Activated T-helper 1 cell treated with Interleukin-2 at 50 U/mL for 16 hours (primary cell): ENCODE results near the gene OPCML.

Experiments
- DNase-seq: peaks from one replicate; pipeline ENCODE4 v3.0.0-alpha.2; 2020; ENCODE audit warnings: low read depth

OPCML gene

DNA sequence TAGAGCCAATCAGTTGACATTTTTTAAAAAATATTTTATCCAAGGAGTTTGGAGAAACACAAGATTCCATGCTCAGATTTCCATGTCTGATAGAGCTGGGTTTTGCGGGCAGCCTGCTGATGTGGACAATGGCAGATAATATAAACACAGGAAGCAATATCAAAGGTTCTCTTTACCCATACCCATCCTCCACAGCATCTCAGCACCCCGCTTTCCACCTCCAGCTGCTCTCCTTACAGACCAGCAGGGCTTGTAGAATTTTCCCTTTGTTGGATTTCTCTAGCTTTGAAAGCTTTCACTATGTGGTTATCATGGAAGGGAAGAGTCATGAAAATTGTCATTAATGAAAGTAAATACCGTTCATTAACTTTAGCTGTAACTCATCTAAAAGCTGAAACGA, 746.4 kb downstream of the OPCML start:
- DNase-seq: no peak

DNA sequence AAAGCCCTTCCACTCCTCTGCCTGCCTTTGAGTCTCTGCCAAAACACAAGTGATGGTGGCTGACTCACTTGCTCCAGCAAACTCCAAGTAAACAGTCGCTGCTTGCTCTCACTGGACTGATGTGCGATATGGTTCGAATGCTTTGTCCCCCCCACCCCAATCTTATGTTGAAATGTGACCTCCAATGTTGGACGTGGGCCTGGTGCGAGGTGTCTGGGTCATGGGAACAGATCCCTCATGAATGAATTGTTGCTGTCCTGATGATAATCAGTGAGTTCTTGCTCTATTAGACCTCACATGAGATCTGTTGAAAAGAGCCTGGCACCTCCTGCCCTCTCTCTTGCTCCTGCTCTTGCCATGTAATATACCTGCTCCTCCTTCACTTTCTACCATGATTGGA, 747.9 kb downstream of the OPCML start:
- no peak for DNase-seq

- no peak for DNase-seq
Measured at GRCh38 chr11:132782102-132782501, 750.2 kb downstream of the OPCML start.

DNA sequence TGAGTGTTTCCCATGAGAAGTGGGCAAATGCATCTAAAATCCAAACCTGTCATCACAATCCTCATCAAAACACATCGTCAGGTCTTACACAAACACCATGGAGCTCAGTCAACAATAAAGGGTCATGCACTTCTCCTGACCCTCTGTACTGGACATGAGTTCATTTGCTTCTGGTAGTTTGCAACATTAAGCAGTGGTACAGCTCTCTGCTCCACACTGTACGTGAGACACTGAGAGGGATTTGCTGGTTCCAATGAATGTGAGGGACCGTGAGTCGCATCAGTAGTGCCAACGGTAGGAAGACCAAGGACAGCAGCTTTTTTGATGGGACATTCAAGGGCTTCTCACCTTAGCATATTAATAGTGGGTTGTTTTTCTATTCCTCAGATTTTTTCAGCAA, 752.3 kb downstream of the OPCML start:
- no peak for DNase-seq

- DNase-seq: no peak
Measured at GRCh38 chr11:132779497-132779896, 752.8 kb downstream of the OPCML start.

DNA sequence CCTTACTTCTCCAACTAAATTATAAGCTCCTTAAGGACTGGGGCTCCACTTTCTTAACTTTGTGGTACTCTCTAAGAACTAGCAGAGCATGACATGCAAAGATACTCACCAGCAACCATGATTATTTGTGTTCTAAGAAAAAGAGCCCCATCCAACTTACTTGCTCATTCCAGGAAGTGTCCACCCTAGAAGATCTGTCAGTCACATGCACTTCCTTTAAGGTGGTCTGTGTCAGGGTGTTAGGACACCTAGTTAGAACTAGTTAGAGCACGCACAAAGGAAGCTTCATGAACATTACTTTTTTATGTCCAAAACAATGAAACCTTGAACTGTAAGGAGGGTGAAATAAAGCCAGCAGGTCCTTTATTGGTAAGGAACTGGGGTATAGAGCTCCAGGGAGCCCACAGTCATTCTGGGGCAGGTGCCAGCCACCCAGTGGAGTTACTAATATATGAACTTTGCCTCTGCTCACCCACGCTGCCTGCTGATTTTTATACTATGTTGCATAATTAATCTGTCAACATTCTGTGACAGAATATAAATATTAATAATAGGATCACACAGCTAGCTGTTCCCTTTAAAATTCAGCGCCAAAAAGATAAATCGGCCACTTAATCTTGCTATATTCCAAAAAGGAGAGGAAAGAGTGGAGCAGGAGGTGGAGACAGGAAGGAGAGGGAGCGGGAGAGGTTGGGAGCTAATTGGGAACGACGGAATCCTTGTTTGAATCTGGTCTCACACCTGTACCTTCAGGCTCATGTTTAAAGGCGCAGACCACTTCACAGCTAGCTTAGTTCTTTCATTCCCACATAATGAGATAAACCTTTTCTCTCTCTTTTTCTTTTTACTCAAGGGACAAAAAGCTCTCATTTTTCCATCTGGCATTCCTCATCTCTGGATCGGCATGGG, 755.0 kb downstream of the OPCML start:
- DNase-seq: no peak

DNA sequence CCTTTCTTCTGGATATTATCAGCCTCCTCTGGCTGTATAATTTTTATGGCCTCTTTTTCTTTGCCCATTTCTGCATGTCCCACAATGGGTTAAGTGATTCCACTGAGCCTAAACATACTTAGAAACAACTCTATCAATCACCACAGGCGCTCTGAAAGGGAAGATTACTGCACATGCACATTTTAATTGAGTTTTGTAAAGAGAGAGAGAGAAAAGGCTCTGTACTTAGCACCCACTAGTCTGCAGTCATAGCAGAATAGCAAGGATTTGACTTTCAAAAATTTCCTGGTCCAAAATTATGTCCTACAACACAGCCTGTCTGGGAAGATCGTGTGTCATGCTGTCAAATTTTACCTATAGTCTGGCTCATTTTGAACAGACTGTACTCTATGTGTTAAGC, 758.5 kb downstream of the OPCML start:
- DNase-seq: no peak

- DNase-seq: no peak
Measured at GRCh38 chr11:132772703-132773545, 759.4 kb downstream of the OPCML start.

- DNase-seq: no peak
Measured at GRCh38 chr11:132771746-132772145, 760.6 kb downstream of the OPCML start.

DNA sequence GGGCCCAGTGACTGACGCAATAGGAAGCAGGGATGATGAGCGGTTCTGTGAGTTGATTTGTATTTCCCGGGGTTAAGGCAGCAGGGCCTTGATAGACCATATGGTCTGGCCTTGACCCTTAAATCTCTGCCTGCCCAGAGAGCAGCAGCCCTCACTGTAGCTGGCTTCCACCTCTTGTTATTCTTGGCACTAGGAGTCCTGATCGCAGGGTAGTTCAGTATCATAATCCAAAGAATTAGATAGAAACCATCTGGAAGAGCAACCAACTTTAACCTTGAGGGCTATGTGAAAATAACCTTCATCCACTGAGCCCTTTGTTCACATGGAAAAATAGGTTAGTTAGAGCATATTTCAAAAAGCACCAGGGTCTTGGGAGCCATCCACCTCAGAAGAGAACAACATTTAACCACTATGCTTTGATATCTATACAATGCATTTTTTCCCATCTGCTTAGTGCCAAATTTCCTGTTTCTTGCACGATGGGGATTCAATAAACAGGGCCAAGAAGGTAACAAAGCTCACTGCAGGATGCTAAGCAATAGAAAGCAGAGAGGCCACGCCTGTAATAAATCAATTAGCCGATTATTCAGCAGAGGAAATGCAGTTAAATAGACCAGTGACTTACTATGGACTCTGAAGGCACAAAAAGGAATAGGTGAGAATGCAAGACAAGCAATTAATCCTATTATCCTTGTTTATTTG, 761.3 kb downstream of the OPCML start:
- DNase-seq: no peak

DNA sequence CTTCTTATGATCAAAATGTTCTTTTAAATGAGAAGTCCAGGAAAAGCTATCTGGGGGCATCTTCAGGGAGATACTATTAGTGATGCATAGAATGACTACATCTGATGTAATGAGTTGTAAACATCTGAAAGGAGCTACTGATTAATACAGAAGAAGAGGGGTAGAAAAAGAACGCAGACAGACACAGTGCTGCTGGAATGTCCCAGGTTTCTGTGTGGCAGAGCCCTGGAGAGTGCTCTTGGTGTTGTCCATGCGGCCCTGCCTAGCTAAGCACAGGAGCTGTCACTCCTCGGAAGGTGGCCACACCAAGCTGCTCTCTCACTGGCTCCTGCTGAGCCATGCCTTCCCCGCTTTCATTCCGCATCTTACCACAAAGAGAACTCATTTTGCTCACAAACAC, 768.8 kb downstream of the OPCML start:
- DNase-seq: no peak

DNA sequence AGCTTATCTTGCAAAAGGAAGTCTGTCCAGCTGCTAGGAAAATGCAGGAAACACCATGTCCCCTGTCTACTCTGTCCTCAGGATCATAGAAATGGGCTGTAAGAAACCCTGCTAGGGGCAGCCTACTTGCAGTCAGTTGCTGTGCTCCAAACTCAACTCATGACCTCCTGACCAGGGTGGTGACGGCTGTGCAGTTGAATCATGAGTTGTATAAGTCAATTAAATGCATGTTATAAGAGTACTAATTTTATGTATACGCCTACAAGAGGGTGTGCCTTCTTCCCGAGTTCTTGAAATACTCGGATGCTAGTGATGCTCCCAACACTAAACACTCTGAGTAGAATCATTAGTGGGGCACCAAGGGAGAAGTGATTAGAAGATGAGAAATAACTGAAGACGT, 776.4 kb downstream of the OPCML start:
- DNase-seq: no peak

- DNase-seq: no peak
Measured at GRCh38 chr11:132751516-132752250, 780.6 kb downstream of the OPCML start.

DNA sequence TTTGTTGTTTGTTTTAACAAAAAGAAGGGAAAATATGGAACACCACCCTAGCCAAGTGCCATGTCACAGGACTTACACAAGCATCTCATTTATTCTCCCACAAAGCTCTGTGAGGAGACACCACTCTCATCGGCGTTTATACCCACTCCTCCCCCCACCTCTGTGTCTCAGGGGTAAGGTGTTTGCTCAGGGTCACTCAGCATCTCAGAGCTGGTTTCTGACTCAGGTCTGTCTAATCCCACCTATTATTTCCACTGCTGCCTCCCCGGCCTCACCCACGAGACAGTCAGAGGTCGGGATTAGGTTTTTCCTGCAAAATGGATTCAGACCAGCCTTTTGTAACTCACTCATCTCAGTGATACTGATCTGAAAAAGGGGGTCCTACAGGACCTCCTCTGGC, 786.0 kb downstream of the OPCML start:
- no peak for DNase-seq

- no peak for DNase-seq
Measured at GRCh38 chr11:132745306-132745705, 787.0 kb downstream of the OPCML start.

GRCh38 chr11:132744771-132745170, 787.5 kb downstream of the OPCML start:
- DNase-seq: no peak

DNA sequence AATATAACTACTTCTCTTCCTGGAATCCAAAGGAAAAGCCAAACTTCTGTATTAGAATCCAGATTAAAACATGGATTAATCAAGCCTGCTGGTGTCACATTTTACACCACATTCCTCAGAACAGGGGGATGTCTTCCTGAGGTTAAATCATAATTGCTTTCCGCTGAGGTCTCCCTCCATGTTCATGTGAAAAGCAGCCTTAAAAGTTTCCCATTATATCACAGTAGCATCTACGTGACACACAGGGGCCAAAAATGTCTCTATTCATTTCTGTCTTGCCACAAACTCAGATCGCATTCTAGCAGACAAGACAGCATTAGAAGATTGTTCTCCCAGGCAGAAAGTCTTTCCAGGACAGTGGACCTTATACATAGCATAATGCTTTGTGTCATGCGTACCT, 788.7 kb downstream of the OPCML start:
- DNase-seq: no peak

DNA sequence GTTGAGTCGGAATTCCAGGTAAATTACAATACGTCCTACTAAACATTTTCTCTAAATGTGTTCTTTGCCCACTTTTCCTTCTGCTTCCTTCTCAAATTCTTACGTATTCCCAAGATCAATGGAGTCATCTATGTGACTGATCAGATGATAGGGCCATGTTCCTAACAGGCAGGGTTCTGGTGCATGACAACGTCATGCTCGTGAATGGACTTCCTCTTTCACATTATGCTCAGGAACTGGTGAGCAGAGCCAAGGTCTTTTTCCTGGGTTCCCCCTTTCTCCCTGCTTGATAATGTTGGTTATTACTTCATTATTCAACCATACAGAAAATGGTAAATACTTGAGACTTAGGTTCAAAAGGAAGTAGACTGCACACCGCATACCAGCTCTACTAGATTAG, 789.4 kb downstream of the OPCML start:
- no peak for DNase-seq

DNA sequence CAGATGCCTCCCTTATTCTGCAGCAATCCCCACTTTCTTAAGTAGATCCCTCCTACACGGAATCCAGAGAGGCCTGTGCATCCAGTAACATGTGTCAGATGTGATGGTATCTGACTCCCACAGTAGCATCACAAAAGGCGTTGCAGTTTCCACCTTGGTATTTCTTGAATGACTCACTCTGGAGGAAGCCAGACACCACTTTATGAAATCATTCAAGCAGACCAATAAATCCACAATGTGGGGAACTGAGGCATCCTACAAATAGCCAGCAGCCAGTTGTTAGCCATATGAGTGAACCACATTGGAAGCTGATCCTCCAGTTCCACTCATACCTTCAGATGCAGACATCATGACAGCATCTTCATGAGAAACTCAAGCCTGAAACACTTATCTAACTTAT, 798.1 kb downstream of the OPCML start:
- DNase-seq: no peak

GRCh38 chr11:132728026-132728425, 804.3 kb downstream of the OPCML start:
- DNase-seq: no peak

- no peak for DNase-seq
Measured at GRCh38 chr11:132721526-132721925, 810.8 kb downstream of the OPCML start.

GRCh38 chr11:132719684-132720083, 812.6 kb downstream of the OPCML start:
- DNase-seq: no peak
